SK-N-SH (cell line): ENCODE data around the gene PPFIBP2. TPM values are rescaled to one million over a fixed set of nuclear protein-coding genes. Genes with fewer than 3 reads are reported as not detected.

Experiments used
- CTCF ChIA-PET: fragments of 300-600, 350-600 bp; formaldehyde crosslinking; extraction: SDS; loops from one replicate; lab custom pipeline; 2021; lab: Yijun Ruan, JAX
- POLR2A ChIA-PET: fragments of 350-600 bp; sonication (Branson Sonifier 250); formaldehyde crosslinking; extraction: SDS; loops from one replicate; lab custom pipeline; 2020; ENCODE audit warnings: antibody characterized with exemption, inconsistent platforms; lab: Yijun Ruan, JAX
- DNase-seq: peaks from one replicate; pipeline ENCODE4 v3.0.0; 2012
- H2AFZ ChIP-seq: fragments of 200-600 bp; sonication (generic); 2 replicates; pipeline ENCODE4 v1.8.1; 2016; ENCODE audit warnings: antibody characterized with exemption, mild to moderate bottlenecking, low read depth
- H3F3A ChIP-seq: fragments of 200-600 bp; sonication (generic); replicated peaks from 2 replicates; pipeline ENCODE3; 2016; ENCODE audit warnings: antibody characterized with exemption, mild to moderate bottlenecking; ENCODE audit not compliant: insufficient read depth
- H3K27ac ChIP-seq, 2 experiments: fragments of 200-500 bp in 1 of 2; fragments of 200-600 bp in 1 of 2; sonication (Bioruptor generic) in 1 of 2; sonication (generic), shearing (Covaris generic) in 1 of 2; 2 replicates each; pipeline versions ENCODE4 v1.5.1 to v1.6.1; 2014 to 2016; ENCODE audit warnings: low read depth in 2 of 2, inconsistent platforms in 1 of 2, low read length in 1 of 2, mild to moderate bottlenecking in 1 of 2, mixed read lengths in 1 of 2
- H3K27me3 ChIP-seq: fragments of 200-600 bp; sonication (generic), shearing (Covaris generic); 2 replicates; pipeline ENCODE4 v1.6.1; 2016; ENCODE audit warnings: mixed run types; ENCODE audit not compliant: insufficient read depth
- H3K36me3 ChIP-seq, 2 experiments: fragments of 200-500 bp in 1 of 2; fragments of 200-600 bp in 1 of 2; sonication (Bioruptor generic) in 1 of 2; sonication (generic) in 1 of 2; replicated peaks in 1 of 2; 2 replicates each; pipeline versions ENCODE3 to v1.5.1; 2014 to 2016; ENCODE audit warnings: low read length in 1 of 2, mild to moderate bottlenecking in 1 of 2; ENCODE audit not compliant: insufficient read depth in 2 of 2, control insufficient read depth in 1 of 2
- H3K4me1 ChIP-seq, 2 experiments: fragments of 200-500 bp in 1 of 2; fragments of 200-600 bp in 1 of 2; sonication (Bioruptor generic) in 1 of 2; sonication (generic), shearing (Covaris generic) in 1 of 2; 2 replicates each; pipeline versions ENCODE4 v1.5.1 to v1.6.1; 2014 to 2016; ENCODE audit warnings: low read depth in 1 of 2, low read length in 1 of 2, mixed run types in 1 of 2; ENCODE audit not compliant: insufficient read depth in 2 of 2, control insufficient read depth in 1 of 2
- H3K4me2 ChIP-seq: fragments of 200-600 bp; sonication (generic), shearing (Covaris generic); 2 replicates; pipeline ENCODE4 v1.6.1; 2017; ENCODE audit warnings: mixed run types
- H3K4me3 ChIP-seq, 2 experiments: fragments of 200-500 bp in 1 of 2; fragments of 200-600 bp in 1 of 2; sonication (Bioruptor generic) in 1 of 2; sonication (generic), shearing (Covaris generic) in 1 of 2; 2 replicates each; pipeline versions ENCODE4 v1.5.1 to v1.8.1; 2014 to 2016; ENCODE audit warnings: low read depth in 2 of 2, inconsistent platforms in 1 of 2, low read length in 1 of 2, mild to moderate bottlenecking in 1 of 2, mixed read lengths in 1 of 2, moderate library complexity in 1 of 2
- H3K79me2 ChIP-seq: fragments of 200-600 bp; sonication (generic); 2 replicates; pipeline ENCODE4 v1.8.1; 2017; ENCODE audit warnings: mild to moderate bottlenecking; ENCODE audit not compliant: insufficient read depth
- H3K9ac ChIP-seq: fragments of 200-600 bp; sonication (generic); 2 replicates; pipeline ENCODE4 v1.6.1; 2017; ENCODE audit warnings: mixed run types
- H3K9me2 ChIP-seq: fragments of 200-600 bp; sonication (generic); 2 replicates; pipeline ENCODE4 v1.6.1; 2017; ENCODE audit warnings: mixed run types
- H3K9me3 ChIP-seq: fragments of 200-600 bp; sonication (generic); 2 replicates; pipeline ENCODE4 v1.6.1; 2017; ENCODE audit warnings: mixed run types, mild to moderate bottlenecking, moderate library complexity
- H4K20me1 ChIP-seq: fragments of 200-600 bp; sonication (generic); 2 replicates; pipeline ENCODE4 v1.6.1; 2017; ENCODE audit warnings: mild to moderate bottlenecking, mixed run types; ENCODE audit not compliant: insufficient read depth
- CHD2 ChIP-seq: fragments of 150-350 bp; IDR thresholded peaks from 2 replicates; pipeline ENCODE4 v1.6.1; 2018; ENCODE audit warnings: low read length; ENCODE audit not compliant: partially characterized antibody
- ELF1 ChIP-seq: IDR thresholded peaks from 2 replicates; pipeline ENCODE4 v1.4.0; 2012
- FOXJ3 ChIP-seq: sonication (generic); formaldehyde crosslinking; IDR thresholded peaks from 2 replicates; pipeline ENCODE4 v1.5.1; 2020; ENCODE audit warnings: mild to moderate bottlenecking, missing genetic modification reagents
- GABPA ChIP-seq: IDR thresholded peaks from 2 replicates; pipeline ENCODE4 v1.4.0; 2012; ENCODE audit warnings: low read depth, mild to moderate bottlenecking
- MEF2A ChIP-seq: IDR thresholded peaks from 2 replicates; pipeline ENCODE4 v1.4.0; 2012; ENCODE audit warnings: low read depth, borderline replicate concordance
- NFIC ChIP-seq: IDR thresholded peaks from 2 replicates; pipeline ENCODE4 v1.4.0; 2012; ENCODE audit warnings: borderline replicate concordance
- NRF1 ChIP-seq: IDR thresholded peaks from 2 replicates; pipeline ENCODE4 v1.6.1; 2012; ENCODE audit warnings: low read depth, mild to moderate bottlenecking, low read length
- PBX3 ChIP-seq: IDR thresholded peaks from 2 replicates; pipeline ENCODE4; 2012
- RCOR1 ChIP-seq: fragments of 150-350 bp; IDR thresholded peaks from 2 replicates; pipeline ENCODE4 v1.6.1; 2017; ENCODE audit warnings: antibody characterized with exemption, low read length
- SMC3 ChIP-seq: IDR thresholded peaks from 2 replicates; pipeline ENCODE4 v1.6.1; 2012; ENCODE audit warnings: low read depth, low read length, improper control_type of control experiment
- TAF1 ChIP-seq: IDR thresholded peaks from 2 replicates; pipeline ENCODE4 v1.6.1; 2012; ENCODE audit warnings: low read depth, mild to moderate bottlenecking, low read length, moderate library complexity, borderline replicate concordance
- TCF12 ChIP-seq: IDR thresholded peaks from 2 replicates; pipeline ENCODE4 v1.4.0; 2012
- YY1 ChIP-seq: IDR thresholded peaks from 2 replicates; pipeline ENCODE4 v1.4.0; 2012; ENCODE audit warnings: low read depth, mild to moderate bottlenecking
- ZBTB33 ChIP-seq: IDR thresholded peaks from 2 replicates; pipeline ENCODE4 v1.4.0; 2012; ENCODE audit warnings: low read depth, borderline replicate concordance
- WGBS: methylation state at CpG from one replicate; pipeline ENCODE4 v1.1.6; 2017; ENCODE audit warnings: low lambda C conversion rate; 5-methylcytosine and 5-hydroxymethylcytosine counted together
- polyA plus RNA-seq, 3 experiments: library from polyadenylated mRNA; depleted of rRNA; stranded (reverse); fragments of >200 nt; gene quantifications; 2 replicates each; pipeline ENCODE4 v1.2.3, GENCODE V29; 2012

The PPFIBP2 gene
- polyA plus RNA-seq, 1 of the 3 experiments (the other 2 are of a cell fraction): 0.67 TPM

GRCh38 chr11:7671347-7672215 lies 157.8 kb downstream of the PPFIBP2 start:
- H3K4me1 ChIP-seq: peaks cover 0 to 7% of the 10 kb centered on the region in 2 experiments; a peak in 1 of 4 replicates
- peaks cover 19% of the 10 kb centered on the region; the same call in 1 of the 2 replicates for H3K27me3 ChIP-seq
- no peaks in the 10 kb centered on the region for H4K20me1 ChIP-seq
- H3K9ac ChIP-seq: no peak overlapping the region
- H3K27ac ChIP-seq: no peak overlapping the region
- H3K4me2 ChIP-seq: no peak overlapping the region
- no peak overlapping the region for H3K4me3 ChIP-seq
- H3K36me3 ChIP-seq: no peaks in the 10 kb centered on the region
- CTCF ChIA-PET: interaction anchor here (0.9 to 9.2 kb wide), 3 partner anchors 98 to 574 kb away, joined by 3 to 256 read pairs (median 5); no protein-coding TSS in a partner anchor
- TF ChIP-seq NRF1: no peak
- TF ChIP-seq TCF12: no peak
- no peak for TF ChIP-seq SMC3
- TF ChIP-seq TAF1: no peak
- no peak for TF ChIP-seq RCOR1
- no peak for TF ChIP-seq MEF2A
- TF ChIP-seq YY1: no peak
- TF ChIP-seq CHD2: no peak
- TF ChIP-seq NFIC: no peak
- TF ChIP-seq ELF1: no peak
- TF ChIP-seq PBX3: no peak
- no peak for TF ChIP-seq GABPA
- no peak for TF ChIP-seq ZBTB33
- TF ChIP-seq FOXJ3 (CRISPR knock-in tag): no peak
- TF ChIP-seq, all 33 proteins: peak for 0
- no peaks in the 10 kb centered on the region for H3K9me2 ChIP-seq
- WGBS: 62% methylated on average over 10 of the region's 10 CpGs
- no peaks in the 10 kb centered on the region for H3K9me3 ChIP-seq
- no peaks in the 10 kb centered on the region for H3K79me2 ChIP-seq
- H3F3A ChIP-seq: no peaks in the 10 kb centered on the region
- no peak for DNase-seq
- POLR2A ChIA-PET: no interaction called here
- H2AFZ ChIP-seq: no peak overlapping the region
